NT2/D1 (cell line): ENCODE results near the gene DYNC1LI2.

ENCODE experiments used
- DNase-seq: peaks from one replicate; pipeline ENCODE4 v3.0.0-alpha.2; 2011; ENCODE audit warnings: low read depth, low spot score
- H3K27me3 ChIP-seq: 2 replicates; pipeline ENCODE4 v1.6.0; 2011; ENCODE audit warnings: mild to moderate bottlenecking; ENCODE audit not compliant: insufficient read length, insufficient read depth
- H3K36me3 ChIP-seq: 2 replicates; pipeline ENCODE4 v1.6.1; 2011; ENCODE audit warnings: mild to moderate bottlenecking, low read length, mixed read lengths; ENCODE audit not compliant: insufficient read depth, insufficient read length
- H3K4me1 ChIP-seq: 2 replicates; pipeline ENCODE4 v1.5.1; 2011; ENCODE audit not compliant: insufficient read depth, insufficient read length
- H3K4me3 ChIP-seq: 2 replicates; pipeline ENCODE4 v1.5.1; 2011; ENCODE audit warnings: low read depth; ENCODE audit not compliant: insufficient read length
- H3K9ac ChIP-seq: 2 replicates; pipeline ENCODE4 v1.6.0; 2011; ENCODE audit warnings: low read depth; ENCODE audit not compliant: insufficient read length
- H3K9me3 ChIP-seq: 2 replicates; pipeline ENCODE4 v1.5.1; 2011; ENCODE audit warnings: mild to moderate bottlenecking, low read length; ENCODE audit not compliant: insufficient read depth
- SUZ12 ChIP-seq: IDR thresholded peaks from 2 replicates; pipeline ENCODE4 v1.6.1; 2011; ENCODE audit not compliant: insufficient read length, insufficient read depth; ENCODE audit errors: extremely low read depth
- YY1 ChIP-seq: IDR thresholded peaks from 2 replicates; pipeline ENCODE4 v1.6.1; 2011; ENCODE audit not compliant: insufficient read length, insufficient read depth
- ZNF274 ChIP-seq: IDR thresholded peaks from 2 replicates; pipeline ENCODE4 v1.6.1; 2011; ENCODE audit warnings: mild to moderate bottlenecking, low read depth, low read length

Gene DYNC1LI2

DNA sequence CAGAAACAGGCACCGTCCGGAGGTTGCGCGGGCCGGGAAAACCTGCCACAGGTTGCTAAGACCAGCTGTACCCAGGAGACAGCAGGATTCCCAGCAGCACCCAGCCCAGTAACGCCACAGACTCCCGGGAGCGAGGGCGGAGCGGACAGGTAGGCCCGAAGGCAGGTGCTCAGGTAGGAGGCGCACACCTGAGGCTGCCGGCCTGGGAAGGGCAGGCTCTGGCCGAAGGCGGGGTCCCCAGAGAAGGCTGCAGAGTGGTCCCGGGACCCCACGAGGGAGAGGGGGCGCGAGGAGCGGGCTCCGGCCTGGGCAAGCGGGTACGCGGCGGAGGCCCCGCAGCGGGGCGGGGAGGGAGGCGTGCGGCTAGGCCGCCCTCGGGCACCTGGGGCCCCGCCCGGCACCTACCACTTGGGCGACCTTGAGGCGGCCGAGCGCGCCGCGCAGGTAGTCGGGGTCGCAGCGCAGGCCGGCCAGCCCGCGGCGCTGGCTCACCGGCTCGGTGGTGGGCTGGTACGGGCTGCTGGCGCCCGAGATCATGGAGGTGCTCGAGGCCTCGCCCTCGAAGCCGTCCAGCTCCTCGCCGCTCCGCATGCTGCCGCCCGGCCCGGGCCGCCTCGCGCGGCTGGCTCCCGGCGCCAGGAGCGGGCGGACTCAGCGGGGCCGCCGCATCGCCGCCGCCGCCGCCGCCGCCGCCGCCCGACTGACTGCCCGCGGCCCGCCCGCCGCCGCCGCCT lies 55.3 kb downstream of the DYNC1LI2 start:
- Histone ChIP-seq H3K4me1 (no peaks in the 10 kb centered on the region), H3K9me3 (no peaks in the 10 kb centered on the region), H3K36me3 (peaks cover 4% of the 10 kb centered on the region), H3K4me3 (peak overlapping the region; percentile 77), H3K9ac (peak overlapping the region; percentile 92), H3K27me3 (peaks cover 17% of the 10 kb centered on the region)
- TF ChIP-seq YY1: no peak
- no peak for TF ChIP-seq ZNF274
- no peak for TF ChIP-seq SUZ12
- no peak for DNase-seq

DNA sequence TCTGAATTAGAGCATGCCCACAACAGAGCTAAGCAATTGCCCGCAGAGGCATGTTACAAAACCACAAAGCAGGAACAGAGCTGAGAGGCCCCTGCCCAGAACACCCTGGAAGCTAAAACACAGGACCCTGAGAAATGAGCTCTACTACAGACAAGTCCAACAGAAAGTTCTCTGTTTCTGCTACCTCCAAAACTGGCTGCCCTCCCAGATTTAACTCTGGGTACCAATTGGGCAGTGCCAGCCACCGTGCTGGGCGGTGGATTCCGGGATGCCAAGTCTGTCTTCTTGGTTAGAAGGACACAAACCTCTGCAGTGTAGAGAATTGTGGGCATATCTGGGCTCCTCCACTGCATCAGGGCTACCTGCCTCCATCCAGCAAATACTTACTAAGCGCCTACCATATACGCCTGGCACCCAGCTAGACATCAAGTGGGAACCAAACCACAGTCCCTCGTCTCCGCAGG lies 55.9 kb downstream of the DYNC1LI2 start:
- no peak for TF ChIP-seq ZNF274
- TF ChIP-seq SUZ12: no peak
- Histone ChIP-seq H3K4me1 (no peaks in the 10 kb centered on the region), H3K27me3 (peaks cover 17% of the 10 kb centered on the region), H3K9ac (peak overlapping the region; percentile 92), H3K36me3 (peaks cover 4% of the 10 kb centered on the region), H3K4me3 (peak overlapping the region; percentile 77), H3K9me3 (no peaks in the 10 kb centered on the region)
- DNase-seq: no peak

DNA sequence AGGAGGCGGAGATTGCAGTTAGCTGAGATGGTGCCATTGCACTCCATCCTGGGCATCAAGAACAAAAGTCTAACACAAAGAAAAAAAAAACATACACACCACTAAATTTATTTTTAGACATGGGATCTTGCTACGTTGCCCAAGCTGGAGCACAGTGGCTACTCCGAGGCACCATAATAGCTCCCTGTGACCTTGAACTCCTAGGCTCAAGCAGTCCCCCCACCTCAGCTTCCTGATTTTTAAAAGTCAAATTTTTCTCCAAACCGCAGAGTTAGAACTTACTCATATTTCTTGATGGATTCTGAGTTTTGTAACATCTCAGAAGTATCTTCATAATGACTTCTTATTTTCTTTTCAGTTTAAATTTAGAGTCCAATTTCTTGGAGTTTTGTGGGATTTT lies 58.3 kb downstream of the DYNC1LI2 start:
- TF ChIP-seq ZNF274: no peak
- no peak for TF ChIP-seq YY1
- TF ChIP-seq SUZ12: no peak
- no peak for DNase-seq
- H3K36me3 ChIP-seq: peaks cover 4% of the 10 kb centered on the region
- H3K27me3 ChIP-seq: peaks cover 17% of the 10 kb centered on the region
- no peak overlapping the region for H3K9ac ChIP-seq
- no peaks in the 10 kb centered on the region for H3K4me1 ChIP-seq
- H3K4me3 ChIP-seq: no peak overlapping the region
- no peaks in the 10 kb centered on the region for H3K9me3 ChIP-seq

DNA sequence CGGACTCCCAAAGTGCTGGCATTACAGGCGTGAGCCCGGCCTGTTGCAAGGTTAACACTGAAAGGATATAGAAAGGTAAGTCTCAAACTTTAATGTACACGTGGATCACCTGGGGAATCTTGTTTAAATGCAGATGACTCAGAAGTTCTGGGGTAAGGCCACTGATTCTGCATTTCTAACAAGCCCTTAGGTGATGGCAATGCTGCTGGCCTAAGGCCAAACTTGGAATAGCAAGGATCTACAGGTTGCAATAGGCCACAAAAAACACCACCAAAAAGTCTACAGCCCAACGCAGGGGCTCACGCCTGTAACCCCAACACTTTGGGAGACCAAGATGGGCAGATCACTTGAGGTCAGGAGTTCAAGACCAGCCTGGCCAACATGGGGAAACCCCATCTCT lies 59.1 kb downstream of the DYNC1LI2 start:
- H3K27me3 ChIP-seq: peaks cover 13% of the 10 kb centered on the region
- no peak overlapping the region for H3K9ac ChIP-seq
- TF ChIP-seq YY1 (no peak), ZNF274 (no peak), SUZ12 (no peak)
- H3K4me1 ChIP-seq: no peaks in the 10 kb centered on the region
- no peaks in the 10 kb centered on the region for H3K9me3 ChIP-seq
- no peak overlapping the region for H3K4me3 ChIP-seq
- peaks cover 4% of the 10 kb centered on the region for H3K36me3 ChIP-seq
- DNase-seq: no peak

DNA sequence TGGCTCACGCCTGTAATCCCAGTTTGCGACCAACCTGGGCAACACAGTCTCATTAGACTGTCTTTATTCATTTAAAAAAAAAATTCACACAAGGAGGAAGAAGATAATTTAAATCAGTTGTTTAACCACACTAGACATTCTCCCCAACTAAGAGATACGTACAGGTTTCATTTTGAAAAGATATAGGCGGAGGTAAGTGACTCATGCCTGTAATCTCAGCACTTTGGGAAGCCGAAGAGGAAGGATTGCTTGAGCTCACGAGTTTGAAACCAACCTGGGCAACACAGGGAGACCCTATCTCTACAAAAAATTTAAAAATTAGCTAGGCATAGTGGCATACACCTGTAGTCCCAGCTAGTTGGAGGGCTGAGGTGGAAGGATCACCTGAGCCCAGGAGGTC lies 60.2 kb downstream of the DYNC1LI2 start:
- no peak for TF ChIP-seq ZNF274
- no peak for TF ChIP-seq YY1
- no peak for TF ChIP-seq SUZ12
- no peaks in the 10 kb centered on the region for H3K4me1 ChIP-seq
- H3K4me3 ChIP-seq: no peak overlapping the region
- no peak overlapping the region for H3K9ac ChIP-seq
- no peak for DNase-seq
- H3K9me3 ChIP-seq: no peaks in the 10 kb centered on the region
- peaks cover 8% of the 10 kb centered on the region for H3K27me3 ChIP-seq
- peaks cover 4% of the 10 kb centered on the region for H3K36me3 ChIP-seq

DNA sequence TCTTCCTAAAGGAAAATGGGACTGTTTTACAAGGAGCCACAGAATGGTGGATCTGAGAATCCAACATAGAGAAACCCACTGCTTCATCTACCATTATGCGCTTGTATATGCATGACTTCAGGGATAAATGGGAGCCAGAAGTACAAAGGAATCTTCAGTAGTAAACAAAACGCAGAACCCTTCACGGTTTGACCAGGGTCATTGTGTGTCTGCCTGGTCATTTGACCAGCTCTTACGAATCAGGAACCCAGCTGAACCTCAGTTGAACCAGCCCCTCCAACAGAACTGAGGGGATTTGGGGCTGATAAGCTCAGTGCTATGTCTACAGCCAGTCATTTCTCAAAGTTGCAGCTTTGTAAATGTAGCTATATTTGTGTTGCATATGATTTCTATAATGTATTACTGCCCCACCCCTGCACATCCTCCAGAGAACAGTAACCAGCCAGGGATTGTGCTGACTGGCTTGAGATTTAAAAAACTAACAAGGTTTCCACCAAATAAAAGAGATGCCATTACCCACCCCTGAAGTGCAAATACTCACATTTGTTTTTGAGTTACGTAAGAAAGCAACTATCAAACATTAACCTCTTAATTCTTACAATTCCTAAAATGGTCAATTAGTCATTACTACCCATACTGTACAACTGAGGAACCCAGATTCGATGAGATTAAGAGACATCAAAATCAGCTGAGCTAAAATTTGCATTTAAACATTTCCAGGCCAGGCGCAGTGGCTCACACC lies 61.1 kb downstream of the DYNC1LI2 start:
- H3K9me3 ChIP-seq: no peaks in the 10 kb centered on the region
- H3K36me3 ChIP-seq: peaks cover 4% of the 10 kb centered on the region
- H3K4me1 ChIP-seq: no peaks in the 10 kb centered on the region
- DNase-seq: no peak
- peaks cover under 1% of the 10 kb centered on the region for H3K27me3 ChIP-seq
- TF ChIP-seq ZNF274 (no peak), YY1 (no peak), SUZ12 (no peak)
- no peak overlapping the region for H3K4me3 ChIP-seq
- no peak overlapping the region for H3K9ac ChIP-seq

DNA sequence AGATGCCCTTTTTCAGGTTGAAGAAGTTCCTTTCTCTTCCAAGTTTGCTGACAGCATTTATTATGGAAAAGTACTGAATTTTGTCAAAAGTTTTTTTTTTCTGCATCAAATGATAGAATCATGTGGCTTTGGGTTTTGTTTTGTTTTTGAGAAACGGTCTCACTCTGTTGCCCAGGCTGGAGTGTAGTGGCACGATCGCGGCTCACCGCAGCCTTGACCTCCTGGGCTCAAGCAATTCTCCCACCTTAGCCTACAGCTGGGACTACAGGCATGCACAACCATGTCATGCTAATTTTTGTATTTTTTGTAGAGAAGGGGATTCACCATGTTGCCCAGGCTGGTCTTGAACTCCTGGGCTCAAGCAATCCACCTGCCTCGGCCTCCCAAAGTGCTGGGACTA lies 62.1 kb downstream of the DYNC1LI2 start:
- peaks cover 4% of the 10 kb centered on the region for H3K36me3 ChIP-seq
- H3K9ac ChIP-seq: no peak overlapping the region
- H3K9me3 ChIP-seq: no peaks in the 10 kb centered on the region
- H3K27me3 ChIP-seq: no peaks in the 10 kb centered on the region
- H3K4me3 ChIP-seq: no peak overlapping the region
- DNase-seq: no peak
- TF ChIP-seq YY1 (no peak), SUZ12 (no peak), ZNF274 (no peak)
- no peaks in the 10 kb centered on the region for H3K4me1 ChIP-seq
